Measurements from ENCODE around the gene GPR62.
A peak's percentile ranks its signal among the peaks of the same experiment; 100 is the strongest.

GPR62 gene

DNA sequence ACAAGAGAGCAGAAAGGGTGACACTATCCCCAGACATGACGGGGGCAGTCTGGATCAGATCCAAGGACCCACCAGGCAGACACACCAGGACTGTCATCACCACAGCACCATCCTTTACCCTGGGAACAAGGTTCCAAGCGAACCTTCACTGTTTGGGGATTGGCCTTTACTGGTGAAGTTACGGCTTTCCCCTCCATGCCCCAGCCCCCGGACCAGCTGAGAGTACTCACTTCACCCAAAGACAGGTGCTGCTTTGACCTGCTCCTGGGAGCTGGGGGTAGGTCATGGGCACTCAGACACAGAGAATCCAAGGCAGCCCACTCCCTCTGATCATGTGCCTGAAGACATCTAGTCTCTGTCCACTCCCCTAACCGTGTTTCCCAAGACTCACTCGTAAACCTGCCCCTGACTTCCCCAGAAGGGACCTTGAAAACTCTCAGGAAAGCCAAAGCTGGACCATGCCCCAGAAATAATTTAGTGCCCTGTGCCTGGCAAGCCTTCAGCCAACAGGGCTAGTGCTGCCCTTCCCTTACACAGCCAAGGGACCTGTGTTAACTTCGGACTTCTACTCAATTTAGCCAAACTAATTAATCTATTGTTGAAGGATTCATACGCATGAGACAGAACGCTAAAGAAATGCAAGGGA lies 16.3 kb upstream of the GPR62 start:
- DNase-seq = no peak

- DNase-seq = no peak
Observed at GRCh38 chr3:51940648-51941462, 14.3 kb upstream of the GPR62 start.

DNA sequence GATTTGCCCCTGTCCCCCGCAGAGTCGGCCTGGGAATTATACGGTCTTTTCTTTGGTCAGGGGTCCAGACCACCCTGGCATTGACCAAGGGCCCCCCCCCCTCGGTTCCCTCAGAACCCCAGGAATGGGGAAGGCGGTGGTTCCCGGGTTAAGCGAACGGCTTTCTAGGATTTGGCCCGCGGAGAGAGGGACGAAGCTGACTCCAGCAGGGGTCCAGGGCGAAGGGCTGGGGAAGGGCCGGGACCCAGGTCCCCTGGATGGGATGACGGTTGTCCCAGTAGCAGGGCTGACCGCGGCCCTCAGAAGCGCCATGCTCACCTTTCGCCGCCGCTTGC lies 13.8 kb upstream of the GPR62 start:
- no peak for DNase-seq

DNA sequence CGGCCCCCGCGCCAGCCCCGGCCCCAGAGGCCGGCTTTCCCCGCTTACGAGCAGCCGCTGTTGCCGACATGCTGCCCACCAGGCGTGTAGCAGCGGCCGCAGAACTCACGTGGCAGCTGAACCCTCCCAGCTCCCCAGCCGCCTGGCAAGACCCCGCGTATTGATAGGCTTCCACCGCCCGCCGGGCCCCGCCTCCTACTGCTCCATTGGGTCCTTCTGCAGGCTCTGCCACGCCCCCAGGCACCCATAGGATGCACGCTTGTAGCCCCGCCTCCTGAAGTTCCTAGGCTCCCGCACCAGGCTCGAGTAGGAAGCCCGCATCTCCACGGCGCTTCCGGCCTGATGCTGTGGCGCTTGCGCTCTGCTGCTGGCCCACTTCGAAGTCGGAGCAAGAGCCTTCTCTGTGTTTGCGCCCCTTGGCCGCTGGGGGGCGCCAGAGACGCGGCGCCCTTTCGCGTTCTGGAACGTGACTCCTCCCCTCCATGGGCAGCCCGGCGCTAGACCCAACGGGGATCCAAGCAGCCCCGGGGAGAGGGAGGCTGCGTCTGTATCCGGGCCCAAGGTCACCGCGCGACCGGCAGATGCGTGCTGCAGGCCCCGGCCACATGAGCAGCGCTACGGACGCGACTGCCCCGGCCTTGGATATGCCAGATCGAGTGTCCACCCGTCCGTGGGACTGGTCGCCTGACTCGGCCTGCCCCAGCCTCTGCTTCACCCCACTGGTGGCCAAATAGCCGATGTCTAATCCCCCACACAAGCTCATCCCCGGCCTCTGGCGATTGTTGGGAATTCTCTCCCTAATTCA lies 13.2 kb upstream of the GPR62 start, which contains the start of the genes PARP3 and RRP9:
Gene PARP3, plus strand, starts transcription at position 566 of the 805 bp plus-strand sequence. CDS start 993 bp downstream, outside the sequence.
Gene RRP9, minus strand, starts transcription at position 107 of the 805 bp plus-strand sequence. Its CDS starts 37 bp downstream, at position 70.
- peak; percentile 98 for DNase-seq

GRCh38 chr3:51942603-51943450 lies 12.4 kb upstream of the GPR62 start:
- no peak for DNase-seq

- DNase-seq = no peak
Observed at GRCh38 chr3:51943451-51944391, 11.5 kb upstream of the GPR62 start.

DNA sequence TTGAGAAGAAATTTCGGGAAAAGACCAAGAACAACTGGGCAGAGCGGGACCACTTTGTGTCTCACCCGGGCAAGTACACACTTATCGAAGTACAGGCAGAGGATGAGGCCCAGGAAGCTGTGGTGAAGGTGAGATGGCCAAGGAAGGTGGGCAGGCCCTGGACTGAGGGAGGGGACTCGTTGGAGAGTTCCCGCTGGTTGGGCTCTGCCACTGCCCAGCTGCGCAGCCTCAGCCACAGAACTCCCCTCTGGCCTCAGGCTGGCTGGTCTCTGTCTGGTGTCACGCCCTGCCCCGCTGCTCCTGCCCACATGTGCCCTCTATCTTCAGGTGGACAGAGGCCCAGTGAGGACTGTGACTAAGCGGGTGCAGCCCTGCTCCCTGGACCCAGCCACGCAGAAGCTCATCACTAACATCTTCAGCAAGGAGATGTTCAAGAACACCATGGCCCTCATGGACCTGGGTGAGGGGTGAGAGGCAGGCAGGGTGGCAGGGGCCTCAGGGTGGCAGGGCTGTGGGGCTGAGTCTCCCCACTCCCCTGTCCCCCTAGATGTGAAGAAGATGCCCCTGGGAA lies 10.6 kb upstream of the GPR62 start:
- DNase-seq = no peak

- DNase-seq = no peak
Observed at GRCh38 chr3:51945031-51945840, 9.9 kb upstream of the GPR62 start.

DNA sequence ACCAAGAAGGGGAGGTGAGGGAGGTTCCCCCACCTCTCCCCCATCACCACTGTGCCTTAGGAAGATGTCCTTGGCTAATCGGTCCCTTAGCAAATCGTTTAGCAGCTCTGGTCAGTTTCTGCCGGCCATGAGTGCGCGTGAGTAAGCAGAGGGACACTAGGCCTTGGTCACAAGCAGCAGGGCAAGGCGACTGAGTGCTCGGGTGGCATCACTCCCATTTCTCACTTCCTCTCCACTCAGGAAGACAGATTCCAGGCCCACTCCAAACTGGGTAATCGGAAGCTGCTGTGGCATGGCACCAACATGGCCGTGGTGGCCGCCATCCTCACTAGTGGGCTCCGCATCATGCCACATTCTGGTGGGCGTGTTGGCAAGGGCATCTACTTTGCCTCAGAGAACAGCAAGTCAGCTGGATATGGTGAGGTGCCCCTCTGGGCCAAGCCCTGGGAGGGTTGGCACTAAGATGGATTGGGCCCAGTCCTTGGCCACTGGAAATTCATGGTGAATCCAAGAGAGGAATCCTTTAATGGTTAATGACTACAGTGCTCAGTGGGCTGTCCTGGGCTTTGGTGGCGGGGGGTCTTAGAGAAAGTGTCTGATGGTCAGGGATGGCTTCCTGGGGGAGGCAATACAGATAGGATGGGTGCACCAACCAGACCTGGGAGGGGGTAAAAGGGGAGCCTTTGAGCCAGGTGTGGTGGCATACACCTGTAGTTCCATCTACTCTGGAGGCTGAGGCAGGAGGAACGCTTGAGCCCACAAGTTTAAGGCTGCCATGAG lies 9.1 kb upstream of the GPR62 start:
- no peak for DNase-seq

DNA sequence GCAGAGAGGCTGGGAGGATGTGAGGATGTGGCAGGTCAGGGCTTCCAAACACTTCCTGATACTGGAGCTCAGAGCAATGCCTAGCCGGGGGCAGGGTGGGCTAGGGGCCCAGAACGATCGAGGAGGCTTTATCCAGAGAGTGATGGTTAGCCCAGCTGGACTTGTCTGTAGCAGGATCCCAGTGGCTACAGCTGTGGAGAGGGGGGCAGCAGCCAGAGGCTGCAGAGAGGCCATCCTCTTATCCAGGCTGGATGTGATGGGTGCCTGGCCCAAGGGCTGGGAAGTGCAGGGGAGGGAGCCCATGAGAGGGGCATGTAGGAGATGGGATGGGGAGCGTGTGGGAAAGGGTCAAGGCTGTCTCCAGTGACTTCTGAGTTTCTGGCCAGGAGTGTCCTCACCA lies 8.4 kb upstream of the GPR62 start:
- no peak for DNase-seq

DNA sequence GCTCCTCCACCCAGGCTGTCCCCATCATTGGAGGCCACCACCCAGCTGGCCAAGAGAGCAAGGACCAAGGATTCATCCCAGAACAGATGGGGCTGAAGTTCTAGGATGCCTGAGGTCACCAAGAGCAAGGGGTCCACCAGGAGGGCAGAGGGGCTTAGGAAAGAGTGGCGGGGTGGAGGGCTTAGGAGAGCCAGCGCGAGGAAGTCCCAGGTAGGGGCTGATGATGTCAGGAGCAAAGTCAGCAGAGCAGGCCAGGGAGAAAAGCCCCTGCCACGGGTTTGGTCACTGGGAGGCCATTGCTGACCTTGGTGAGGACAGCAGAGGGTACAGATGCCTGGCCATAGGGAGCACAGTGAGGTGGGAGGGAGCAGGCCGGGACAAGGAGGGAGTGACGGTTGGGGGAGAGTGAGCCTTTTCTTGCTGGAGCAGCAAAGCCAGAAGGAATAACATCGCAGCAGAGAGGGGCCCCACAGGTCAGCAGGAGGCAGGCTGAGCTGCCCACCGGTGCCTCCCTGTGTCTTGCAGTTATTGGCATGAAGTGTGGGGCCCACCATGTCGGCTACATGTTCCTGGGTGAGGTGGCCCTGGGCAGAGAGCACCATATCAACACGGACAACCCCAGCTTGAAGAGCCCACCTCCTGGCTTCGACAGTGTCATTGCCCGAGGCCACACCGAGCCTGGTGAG lies 7.8 kb upstream of the GPR62 start:
- DNase-seq = no peak

- DNase-seq = no peak
Observed at GRCh38 chr3:51948016-51948580, 7.1 kb upstream of the GPR62 start.

GRCh38 chr3:51949121-51949520 lies 6.1 kb upstream of the GPR62 start:
- DNase-seq = no peak

- no peak for DNase-seq
Observed at GRCh38 chr3:51950899-51951298, 4.3 kb upstream of the GPR62 start.

GRCh38 chr3:51953445-51953844 lies 1.7 kb upstream of the GPR62 start:
- DNase-seq = no peak

DNA sequence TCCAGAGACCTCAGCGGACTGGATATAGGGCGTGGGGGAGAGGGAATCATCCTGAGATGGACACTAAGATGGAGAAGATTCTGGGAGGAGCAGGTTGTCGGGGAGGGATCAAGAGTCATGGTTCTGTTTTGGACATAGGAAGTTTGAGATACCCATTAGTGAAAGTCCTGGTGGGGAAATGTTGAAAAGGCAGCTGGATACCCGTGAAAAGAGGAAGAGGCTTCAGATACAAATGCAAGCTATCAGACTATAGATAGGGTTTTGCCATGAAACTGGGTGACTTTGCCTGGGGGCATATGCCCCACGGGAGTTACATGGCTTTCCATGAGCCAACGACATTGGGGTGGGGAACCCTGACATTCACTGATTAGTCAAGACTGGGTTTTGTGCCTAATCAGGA lies 1.1 kb upstream of the GPR62 start:
- DNase-seq = no peak

GRCh38 chr3:51954713-51955112 lies 468 bp upstream of the GPR62 start:
- no peak for DNase-seq
